IPS-15b (cell line): ENCODE data around the gene TSPAN3.

ENCODE experiments used
- H3K27me3 ChIP-seq: one replicate; pipeline ENCODE4 v1.6.1; 2013; ENCODE audit warnings: low read length; ENCODE audit not compliant: control insufficient read depth, insufficient read depth
- H3K36me3 ChIP-seq: one replicate; pipeline ENCODE4 v1.6.1; 2013; ENCODE audit warnings: low read length; ENCODE audit not compliant: control insufficient read depth, insufficient read depth
- H3K4me1 ChIP-seq: one replicate; pipeline ENCODE4 v1.6.1; 2013; ENCODE audit warnings: mild to moderate bottlenecking, low read length; ENCODE audit not compliant: control insufficient read depth, insufficient read depth
- H3K4me3 ChIP-seq: one replicate; pipeline ENCODE4 v1.5.1; 2013; ENCODE audit warnings: low read depth, low read length
- H3K9ac ChIP-seq: one replicate; pipeline ENCODE4 v1.6.1; 2013; ENCODE audit warnings: low read depth, mild to moderate bottlenecking, low read length
- H3K9me3 ChIP-seq: one replicate; pipeline ENCODE4 v1.6.1; 2013; ENCODE audit warnings: mild to moderate bottlenecking, low read length; ENCODE audit not compliant: control insufficient read depth, insufficient read depth

TSPAN3 gene

GRCh38 chr15:77023576-77024272 lies 47.2 kb downstream of the TSPAN3 start:
- no peak overlapping the region for H3K4me3 ChIP-seq
- H3K27me3 ChIP-seq, result peaks cover under 1% of the 10 kb centered on the region
- H3K9me3 ChIP-seq, result no peaks in the 10 kb centered on the region
- no peaks in the 10 kb centered on the region for H3K4me1 ChIP-seq
- H3K9ac ChIP-seq, result no peak overlapping the region
- H3K36me3 ChIP-seq, result no peaks in the 10 kb centered on the region

GRCh38 chr15:77022646-77023575 lies 48.0 kb downstream of the TSPAN3 start:
- no peak overlapping the region for H3K4me3 ChIP-seq
- no peaks in the 10 kb centered on the region for H3K36me3 ChIP-seq
- H3K27me3 ChIP-seq, result no peaks in the 10 kb centered on the region

GRCh38 chr15:77021803-77022381 lies 49.0 kb downstream of the TSPAN3 start:
- no peaks in the 10 kb centered on the region for H3K9me3 ChIP-seq
- H3K36me3 ChIP-seq, result no peaks in the 10 kb centered on the region
- no peak overlapping the region for H3K9ac ChIP-seq
- H3K4me1 ChIP-seq, result no peaks in the 10 kb centered on the region
- H3K27me3 ChIP-seq, result no peaks in the 10 kb centered on the region
- H3K4me3 ChIP-seq, result no peak overlapping the region

More at GRCh38 chr15:77022646-77023575, 48.0 kb downstream of the TSPAN3 start:
- no peaks in the 10 kb centered on the region for H3K9me3 ChIP-seq
- no peak overlapping the region for H3K9ac ChIP-seq
- no peaks in the 10 kb centered on the region for H3K4me1 ChIP-seq

GRCh38 chr15:77021088-77021481 lies 49.8 kb downstream of the TSPAN3 start:
- Histone ChIP-seq H3K4me1 (no peaks in the 10 kb centered on the region), H3K4me3 (no peak overlapping the region), H3K36me3 (no peaks in the 10 kb centered on the region), H3K9ac (no peak overlapping the region), H3K27me3 (no peaks in the 10 kb centered on the region), H3K9me3 (no peaks in the 10 kb centered on the region)

GRCh38 chr15:77020348-77021087 lies 50.4 kb downstream of the TSPAN3 start:
- Histone ChIP-seq H3K9ac (no peak overlapping the region), H3K9me3 (no peaks in the 10 kb centered on the region), H3K27me3 (no peaks in the 10 kb centered on the region), H3K4me3 (no peak overlapping the region), H3K36me3 (no peaks in the 10 kb centered on the region), H3K4me1 (no peaks in the 10 kb centered on the region)

GRCh38 chr15:77019521-77020331 lies 51.2 kb downstream of the TSPAN3 start:
- Histone ChIP-seq H3K36me3 (no peaks in the 10 kb centered on the region), H3K9me3 (no peaks in the 10 kb centered on the region), H3K4me1 (no peaks in the 10 kb centered on the region), H3K27me3 (no peaks in the 10 kb centered on the region), H3K4me3 (no peak overlapping the region), H3K9ac (no peak overlapping the region)

- Histone ChIP-seq H3K27me3 (no peaks in the 10 kb centered on the region), H3K9ac (no peak overlapping the region), H3K9me3 (no peaks in the 10 kb centered on the region), H3K4me3 (no peak overlapping the region), H3K4me1 (no peaks in the 10 kb centered on the region), H3K36me3 (no peaks in the 10 kb centered on the region)
These were observed 52.0 kb downstream of the TSPAN3 start for GRCh38 chr15:77018796-77019505.

GRCh38 chr15:77017761-77018720 lies 52.9 kb downstream of the TSPAN3 start:
- no peak overlapping the region for H3K4me3 ChIP-seq
- H3K9me3 ChIP-seq, result no peaks in the 10 kb centered on the region
- H3K4me1 ChIP-seq, result no peaks in the 10 kb centered on the region
- H3K27me3 ChIP-seq, result no peaks in the 10 kb centered on the region
- H3K36me3 ChIP-seq, result no peaks in the 10 kb centered on the region
- no peak overlapping the region for H3K9ac ChIP-seq

GRCh38 chr15:77017091-77017660 lies 53.7 kb downstream of the TSPAN3 start:
- Histone ChIP-seq H3K27me3 (no peaks in the 10 kb centered on the region), H3K9ac (no peak overlapping the region), H3K4me1 (no peaks in the 10 kb centered on the region)

More at GRCh38 chr15:77017091-77017660, 53.7 kb downstream of the TSPAN3 start:
- Histone ChIP-seq H3K9me3 (no peaks in the 10 kb centered on the region), H3K4me3 (no peak overlapping the region), H3K36me3 (no peaks in the 10 kb centered on the region)
